ENCODE measurements around the gene ECI2.

DNA sequence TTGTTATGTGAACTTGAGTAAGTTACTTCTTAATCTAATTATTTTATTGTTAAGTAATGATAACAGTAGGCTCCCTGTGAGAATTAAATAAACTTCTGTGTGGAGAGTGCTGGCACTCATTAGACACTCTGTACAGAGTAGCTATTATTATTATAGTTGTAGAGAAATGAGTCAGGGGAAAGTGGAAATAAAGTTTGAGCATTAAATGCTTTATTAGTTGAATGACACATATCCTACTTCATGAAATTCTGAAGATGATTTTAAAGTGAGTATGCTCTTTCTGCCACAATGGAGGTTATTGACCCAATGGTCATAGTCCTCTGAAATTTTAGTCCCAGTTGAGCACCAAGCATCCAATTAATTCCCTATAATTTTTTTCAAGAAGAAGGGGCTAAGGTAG lies 5.9 kb downstream of the ECI2 start:
- TF ChIP-seq, protein P1, sequence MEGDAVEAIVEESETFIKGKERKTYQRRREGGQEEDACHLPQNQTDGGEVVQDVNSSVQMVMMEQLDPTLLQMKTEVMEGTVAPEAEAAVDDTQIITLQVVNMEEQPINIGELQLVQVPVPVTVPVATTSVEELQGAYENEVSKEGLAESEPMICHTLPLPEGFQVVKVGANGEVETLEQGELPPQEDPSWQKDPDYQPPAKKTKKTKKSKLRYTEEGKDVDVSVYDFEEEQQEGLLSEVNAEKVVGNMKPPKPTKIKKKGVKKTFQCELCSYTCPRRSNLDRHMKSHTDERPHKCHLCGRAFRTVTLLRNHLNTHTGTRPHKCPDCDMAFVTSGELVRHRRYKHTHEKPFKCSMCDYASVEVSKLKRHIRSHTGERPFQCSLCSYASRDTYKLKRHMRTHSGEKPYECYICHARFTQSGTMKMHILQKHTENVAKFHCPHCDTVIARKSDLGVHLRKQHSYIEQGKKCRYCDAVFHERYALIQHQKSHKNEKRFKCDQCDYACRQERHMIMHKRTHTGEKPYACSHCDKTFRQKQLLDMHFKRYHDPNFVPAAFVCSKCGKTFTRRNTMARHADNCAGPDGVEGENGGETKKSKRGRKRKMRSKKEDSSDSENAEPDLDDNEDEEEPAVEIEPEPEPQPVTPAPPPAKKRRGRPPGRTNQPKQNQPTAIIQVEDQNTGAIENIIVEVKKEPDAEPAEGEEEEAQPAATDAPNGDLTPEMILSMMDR (conservative IDR thresholded peaks at IDR 0.05; ENCODE audit: low read depth in 2 of 2): no peak
- no peak for TF ChIP-seq STAT1 (IDR thresholded peaks at IDR 0.05; ENCODE audit: unreplicated experiment)
- TF ChIP-seq, protein P2, sequence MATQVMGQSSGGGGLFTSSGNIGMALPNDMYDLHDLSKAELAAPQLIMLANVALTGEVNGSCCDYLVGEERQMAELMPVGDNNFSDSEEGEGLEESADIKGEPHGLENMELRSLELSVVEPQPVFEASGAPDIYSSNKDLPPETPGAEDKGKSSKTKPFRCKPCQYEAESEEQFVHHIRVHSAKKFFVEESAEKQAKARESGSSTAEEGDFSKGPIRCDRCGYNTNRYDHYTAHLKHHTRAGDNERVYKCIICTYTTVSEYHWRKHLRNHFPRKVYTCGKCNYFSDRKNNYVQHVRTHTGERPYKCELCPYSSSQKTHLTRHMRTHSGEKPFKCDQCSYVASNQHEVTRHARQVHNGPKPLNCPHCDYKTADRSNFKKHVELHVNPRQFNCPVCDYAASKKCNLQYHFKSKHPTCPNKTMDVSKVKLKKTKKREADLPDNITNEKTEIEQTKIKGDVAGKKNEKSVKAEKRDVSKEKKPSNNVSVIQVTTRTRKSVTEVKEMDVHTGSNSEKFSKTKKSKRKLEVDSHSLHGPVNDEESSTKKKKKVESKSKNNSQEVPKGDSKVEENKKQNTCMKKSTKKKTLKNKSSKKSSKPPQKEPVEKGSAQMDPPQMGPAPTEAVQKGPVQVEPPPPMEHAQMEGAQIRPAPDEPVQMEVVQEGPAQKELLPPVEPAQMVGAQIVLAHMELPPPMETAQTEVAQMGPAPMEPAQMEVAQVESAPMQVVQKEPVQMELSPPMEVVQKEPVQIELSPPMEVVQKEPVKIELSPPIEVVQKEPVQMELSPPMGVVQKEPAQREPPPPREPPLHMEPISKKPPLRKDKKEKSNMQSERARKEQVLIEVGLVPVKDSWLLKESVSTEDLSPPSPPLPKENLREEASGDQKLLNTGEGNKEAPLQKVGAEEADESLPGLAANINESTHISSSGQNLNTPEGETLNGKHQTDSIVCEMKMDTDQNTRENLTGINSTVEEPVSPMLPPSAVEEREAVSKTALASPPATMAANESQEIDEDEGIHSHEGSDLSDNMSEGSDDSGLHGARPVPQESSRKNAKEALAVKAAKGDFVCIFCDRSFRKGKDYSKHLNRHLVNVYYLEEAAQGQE (IDR thresholded peaks at IDR 0.05; ENCODE audit: unreplicated experiment): no peak

Measured in GM23338 (cell line).